ENCODE measurements around the gene TPCN2.

The TPCN2 gene

GRCh38 chr11:69014898-69015549 lies 33.7 kb upstream of the TPCN2 start:
- DNase-seq (ENCODE audit: low read depth) = no peak
- no peak for TF ChIP-seq CTCF (IDR thresholded peaks at IDR 0.05; ENCODE audit: low read depth, low read length, missing control alignments)
- H3K4me3 ChIP-seq (ENCODE audit: low read depth, low read length) = no peak overlapping the region

DNA sequence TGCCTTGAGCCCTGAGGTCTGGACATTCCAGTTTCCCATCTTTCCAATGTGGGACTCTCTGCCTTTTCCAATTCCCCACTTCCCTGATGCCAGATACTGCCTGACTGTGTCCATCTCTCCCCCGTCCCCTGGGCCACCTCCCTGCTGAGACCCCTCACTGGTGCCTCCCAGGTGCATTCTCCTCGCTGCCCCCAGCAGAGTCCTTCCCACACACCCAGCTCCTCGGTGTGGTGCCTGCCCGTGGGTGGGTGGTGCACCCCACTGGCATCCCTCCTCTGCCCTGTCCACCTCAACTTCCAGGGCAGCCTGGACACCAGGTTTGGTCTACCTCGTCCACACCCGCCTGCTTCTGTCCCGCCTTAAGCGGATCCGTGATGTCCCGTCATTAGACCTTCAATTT lies 30.8 kb upstream of the TPCN2 start:
- no peak for TF ChIP-seq CTCF (IDR thresholded peaks at IDR 0.05; ENCODE audit: low read depth, low read length, missing control alignments)
- DNase-seq (ENCODE audit: low read depth) = no peak
- H3K4me3 ChIP-seq (ENCODE audit: low read depth, low read length) = no peak overlapping the region

DNA sequence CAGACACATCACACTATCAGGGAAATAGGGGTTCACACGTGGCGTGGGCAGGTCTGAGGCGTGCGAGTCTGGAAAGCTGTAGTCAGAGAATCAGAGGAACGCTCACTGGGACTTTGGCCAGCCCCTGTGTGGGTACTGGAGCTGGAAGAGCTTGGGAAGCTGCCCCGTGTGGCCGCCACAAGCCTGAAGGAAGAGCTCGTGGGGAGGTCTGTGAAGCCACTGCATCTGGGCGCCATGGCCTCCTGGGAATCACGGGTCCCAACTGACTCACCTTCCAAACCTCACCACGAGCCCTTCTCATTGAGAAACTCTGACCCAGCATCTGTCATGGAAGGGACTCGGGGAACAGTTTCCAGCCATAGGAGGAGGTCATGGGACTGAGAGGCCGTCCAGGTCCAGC lies 29.8 kb upstream of the TPCN2 start:
- no peak overlapping the region for H3K4me3 ChIP-seq (ENCODE audit: low read depth, low read length)
- TF ChIP-seq CTCF (IDR thresholded peaks at IDR 0.05; ENCODE audit: low read depth, low read length, missing control alignments) = no peak
- DNase-seq (ENCODE audit: low read depth) = no peak

DNA sequence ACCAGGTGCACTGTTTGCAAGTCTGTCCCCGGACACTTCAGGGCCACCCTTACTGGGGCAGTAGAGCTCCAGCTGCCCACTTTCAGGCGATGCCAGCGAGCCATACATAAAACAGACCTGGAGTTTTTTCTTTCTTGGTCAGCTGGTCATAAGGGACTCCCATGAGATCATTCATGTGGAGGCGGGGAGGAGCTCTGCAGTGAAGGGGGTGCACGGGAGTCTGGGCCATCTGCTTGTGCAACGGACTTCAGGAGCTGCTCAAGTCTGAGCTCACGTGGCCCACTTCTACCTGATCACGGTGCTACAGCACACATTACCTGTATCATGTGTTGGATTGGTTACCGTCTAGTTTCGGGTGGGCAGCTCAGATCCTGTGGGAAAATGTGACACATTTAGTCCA lies 26.5 kb upstream of the TPCN2 start:
- DNase-seq (ENCODE audit: low read depth) = no peak
- H3K4me3 ChIP-seq (ENCODE audit: low read depth, low read length) = no peak overlapping the region
- TF ChIP-seq CTCF (IDR thresholded peaks at IDR 0.05; ENCODE audit: low read depth, low read length, missing control alignments) = no peak

DNA sequence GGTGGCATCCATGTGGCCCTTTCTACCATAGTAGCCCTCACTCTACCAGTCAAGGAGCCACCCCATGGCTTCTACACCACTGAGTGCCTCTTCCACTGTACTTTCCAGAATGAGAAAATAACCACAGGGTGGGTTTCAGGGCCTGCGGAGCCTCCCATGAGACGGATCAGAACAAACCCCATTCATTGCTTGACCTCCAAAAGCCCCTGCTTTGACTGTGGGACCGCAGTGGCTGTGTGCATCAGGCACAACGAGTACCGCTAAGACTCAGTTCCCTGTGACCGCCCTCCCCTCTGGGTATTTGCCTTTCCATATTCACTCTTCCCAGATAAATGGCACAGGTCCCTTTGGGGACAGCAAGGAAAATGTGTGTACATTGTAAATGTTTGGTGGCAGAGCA lies 24.2 kb upstream of the TPCN2 start:
- no peak for DNase-seq (ENCODE audit: low read depth)

DNA sequence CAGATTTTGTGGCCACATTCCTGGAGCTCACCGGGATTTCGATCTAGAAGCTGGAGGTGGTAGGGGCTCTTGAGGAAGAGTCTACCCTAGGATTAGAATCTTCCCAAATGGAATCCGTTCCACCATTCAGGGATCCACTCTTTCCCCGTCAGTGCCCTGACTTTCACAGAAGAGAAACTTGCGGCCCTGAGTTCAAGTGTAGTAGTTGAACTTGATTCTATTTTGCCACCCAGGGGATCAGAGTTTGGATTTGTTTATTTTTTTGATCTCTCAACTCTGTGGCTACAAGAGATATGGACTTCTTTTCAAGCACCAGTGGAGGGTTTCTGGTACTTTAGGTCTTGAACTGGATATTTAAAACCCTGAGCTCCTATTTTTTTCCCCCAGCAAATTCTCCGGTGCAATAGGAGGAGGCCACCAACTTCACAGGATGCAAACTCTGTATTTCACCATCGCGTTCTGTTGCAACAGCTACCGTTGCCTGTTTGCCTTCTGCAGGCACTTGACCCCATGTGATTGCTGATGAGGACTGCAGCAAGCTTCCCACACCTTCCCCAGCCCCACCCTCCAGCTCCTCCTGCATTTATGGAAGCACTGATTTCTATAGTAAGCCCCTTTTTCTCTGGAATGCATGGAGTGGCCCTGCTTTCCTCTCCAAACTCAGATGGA lies 20.9 kb upstream of the TPCN2 start:
- H3K4me3 ChIP-seq (ENCODE audit: low read depth, low read length) = no peak overlapping the region
- TF ChIP-seq CTCF (IDR thresholded peaks at IDR 0.05; ENCODE audit: low read depth, low read length, missing control alignments) = no peak
- no peak for DNase-seq (ENCODE audit: low read depth)

More for the DNA sequence above, 24.2 kb upstream of the TPCN2 start:
- no peak overlapping the region for H3K4me3 ChIP-seq (ENCODE audit: low read depth, low read length)
- TF ChIP-seq CTCF (IDR thresholded peaks at IDR 0.05; ENCODE audit: low read depth, low read length, missing control alignments) = no peak

DNA sequence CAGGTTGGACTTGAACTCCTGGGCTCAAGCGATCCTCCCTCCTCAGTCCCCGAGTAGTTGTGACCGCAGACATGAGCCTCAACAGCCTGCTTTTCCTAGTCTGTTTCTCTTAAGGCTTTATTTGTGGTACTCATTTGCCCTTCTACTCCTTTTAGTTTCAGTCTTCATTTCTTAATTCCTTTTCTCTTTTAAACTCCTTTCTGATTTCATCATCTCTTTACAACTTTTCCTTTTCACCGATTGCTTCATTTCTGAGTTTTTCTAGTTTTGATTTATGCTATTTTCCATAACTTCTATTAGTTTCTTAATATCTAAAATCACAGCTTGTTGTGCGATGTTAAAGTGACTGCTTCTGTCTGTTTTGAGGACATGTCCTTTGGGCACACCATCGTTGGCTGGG lies 18.4 kb upstream of the TPCN2 start:
- TF ChIP-seq CTCF (IDR thresholded peaks at IDR 0.05; ENCODE audit: low read depth, low read length, missing control alignments) = no peak
- H3K4me3 ChIP-seq (ENCODE audit: low read depth, low read length) = no peak overlapping the region
- DNase-seq (ENCODE audit: low read depth) = no peak
